GM18868 (cell line): Measurements from ENCODE around the gene NUAK1.

Experiments used
- ATAC-seq: cut with Tn5 transposase; IDR thresholded peaks from one replicate; pipeline ENCODE4 v1.9.1; 2021; ENCODE audit warnings: mild to moderate bottlenecking, moderate library complexity; ENCODE audit not compliant: unreplicated experiment

NUAK1 gene

GRCh38 chr12:106066051-106066705 lies 72.6 kb downstream of the NUAK1 start:
- no peak for ATAC-seq

GRCh38 chr12:106065506-106065905 lies 73.2 kb downstream of the NUAK1 start:
- ATAC-seq, result no peak

GRCh38 chr12:106064721-106065021 lies 74.1 kb downstream of the NUAK1 start:
- ATAC-seq, result no peak

GRCh38 chr12:106063826-106064720 lies 74.7 kb downstream of the NUAK1 start:
- no peak for ATAC-seq

- ATAC-seq, result no peak
Observed at GRCh38 chr12:106062693-106063092, 76.1 kb downstream of the NUAK1 start.

GRCh38 chr12:106058256-106059182 lies 80.2 kb downstream of the NUAK1 start:
- ATAC-seq, result no peak

GRCh38 chr12:106054049-106054448 lies 84.7 kb downstream of the NUAK1 start:
- ATAC-seq, result no peak

GRCh38 chr12:106051853-106052531 lies 86.8 kb downstream of the NUAK1 start:
- no peak for ATAC-seq

- ATAC-seq, result no peak
Observed at GRCh38 chr12:106049546-106049945, 89.2 kb downstream of the NUAK1 start.

- no peak for ATAC-seq
Observed at GRCh38 chr12:106049105-106049504, 89.6 kb downstream of the NUAK1 start.

- no peak for ATAC-seq
Observed at GRCh38 chr12:106048676-106049075, 90.1 kb downstream of the NUAK1 start.

- ATAC-seq, result no peak
Observed at GRCh38 chr12:106048016-106048415, 90.7 kb downstream of the NUAK1 start.

- ATAC-seq, result no peak
Observed at GRCh38 chr12:106046947-106047346, 91.8 kb downstream of the NUAK1 start.

GRCh38 chr12:106046301-106046846 lies 92.4 kb downstream of the NUAK1 start:
- no peak for ATAC-seq

- no peak for ATAC-seq
Observed at GRCh38 chr12:106045251-106045674, 93.5 kb downstream of the NUAK1 start.

GRCh38 chr12:106044773-106045172 lies 94.0 kb downstream of the NUAK1 start:
- ATAC-seq, result no peak

GRCh38 chr12:106042037-106042436 lies 96.7 kb downstream of the NUAK1 start:
- ATAC-seq, result no peak

- ATAC-seq, result no peak
Observed at GRCh38 chr12:106040521-106040920, 98.2 kb downstream of the NUAK1 start.

GRCh38 chr12:106039646-106040404 lies 98.9 kb downstream of the NUAK1 start:
- ATAC-seq, result no peak

GRCh38 chr12:106039242-106039641 lies 99.5 kb downstream of the NUAK1 start:
- ATAC-seq, result no peak
